Smooth muscle cell of the brain vasculature (primary cell): ENCODE data around the gene GALNT8.
"Not testable (repeated sequence)": the region's sequence is repeated elsewhere in the genome, so short reads cannot be mapped to it uniquely, and the experiment has no call there.

ENCODE experiments used
- DNase-seq: peaks from one replicate; pipeline ENCODE4 v3.0.0-alpha.2; 2012; ENCODE audit warnings: low read depth, low spot score

The GALNT8 gene

GRCh38 chr12:4743046-4743445, 22.8 kb downstream of the GALNT8 start:
- DNase-seq = no peak

DNA sequence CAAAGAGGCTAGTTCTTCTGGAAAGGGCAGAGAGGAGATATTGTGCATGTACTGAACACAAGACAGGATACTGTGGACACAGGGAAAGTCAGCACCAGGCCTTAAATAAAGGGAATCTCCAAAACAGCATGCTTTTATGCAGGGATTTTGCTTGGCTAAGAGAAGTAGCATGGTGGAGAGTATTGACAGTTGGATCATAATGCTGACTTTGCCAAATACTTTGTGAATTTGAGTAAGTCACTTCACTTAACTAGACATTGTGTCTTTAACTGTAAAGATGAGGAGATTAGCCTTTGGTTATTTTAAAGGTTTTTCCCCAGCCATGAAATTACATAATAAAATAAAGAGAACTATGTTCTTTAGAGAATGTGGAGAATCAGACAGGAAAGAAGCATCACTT, 24.5 kb downstream of the GALNT8 start:
- no peak for DNase-seq

DNA sequence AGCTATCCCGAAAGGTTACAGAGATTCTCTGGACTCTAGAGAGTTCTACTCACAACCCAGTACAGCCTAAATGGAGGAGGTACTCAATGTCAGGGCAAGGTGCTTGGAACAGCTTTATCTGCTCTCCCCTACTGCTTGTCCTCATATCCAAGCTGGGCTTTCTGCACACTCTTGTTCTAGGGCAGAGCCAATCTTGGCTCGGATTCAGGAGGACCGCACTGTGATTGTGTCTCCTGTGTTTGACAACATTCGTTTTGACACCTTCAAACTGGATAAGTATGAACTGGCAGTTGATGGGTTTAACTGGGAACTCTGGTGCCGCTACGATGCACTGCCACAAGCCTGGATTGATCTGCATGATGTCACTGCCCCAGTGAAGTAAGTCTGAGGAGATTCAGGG, 25.0 kb downstream of the GALNT8 start:
- no peak for DNase-seq

- DNase-seq = not testable (repeated sequence)
These were observed 31.5 kb downstream of the GALNT8 start for GRCh38 chr12:4751654-4752053.

- no peak for DNase-seq
These were observed 42.6 kb downstream of the GALNT8 start for GRCh38 chr12:4762773-4763172.

DNA sequence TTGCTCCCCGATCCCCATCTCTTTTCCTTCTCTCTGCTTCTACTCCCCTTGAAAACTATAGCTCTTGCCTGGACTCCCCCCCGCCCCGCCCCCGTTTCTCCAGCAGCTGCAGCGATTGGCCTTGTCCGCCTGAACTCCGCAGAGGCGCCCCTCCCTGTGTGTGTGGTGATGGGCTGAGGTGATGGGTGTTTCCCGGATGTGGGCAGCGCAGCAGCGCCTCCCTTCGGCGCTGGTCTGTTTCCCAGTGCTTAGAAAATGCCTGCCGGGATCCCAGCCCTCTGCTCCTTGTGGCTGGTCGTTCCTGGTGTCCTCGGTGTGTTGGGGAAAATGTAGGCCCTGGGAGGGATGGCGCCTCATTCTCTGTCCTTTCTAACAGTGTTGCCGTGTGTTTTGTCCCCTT, 43.3 kb downstream of the GALNT8 start:
- no peak for DNase-seq

GRCh38 chr12:4766445-4766844, 46.2 kb downstream of the GALNT8 start:
- no peak for DNase-seq

GRCh38 chr12:4767186-4767585, 47.0 kb downstream of the GALNT8 start:
- no peak for DNase-seq

GRCh38 chr12:4768341-4768740, 48.1 kb downstream of the GALNT8 start:
- no peak for DNase-seq

DNA sequence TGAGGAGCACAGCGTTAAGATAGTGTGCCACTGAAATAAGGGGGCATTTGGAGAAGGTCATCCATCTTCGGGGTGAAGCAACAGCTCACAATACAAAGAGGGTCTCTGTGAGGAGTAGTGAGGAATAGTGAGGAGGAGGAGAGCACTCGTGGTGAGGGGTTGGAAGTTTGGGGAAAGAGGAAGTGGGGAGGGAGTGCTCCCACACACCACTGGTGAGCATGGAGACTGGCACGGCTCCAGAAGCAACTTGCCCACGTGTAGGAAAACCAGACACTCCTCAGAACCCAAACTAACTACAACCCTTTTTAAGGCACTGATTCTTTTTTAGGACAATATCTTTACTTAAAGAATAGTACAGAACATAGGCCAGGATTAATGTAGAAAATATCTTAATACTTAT, 48.9 kb downstream of the GALNT8 start:
- DNase-seq = no peak

DNA sequence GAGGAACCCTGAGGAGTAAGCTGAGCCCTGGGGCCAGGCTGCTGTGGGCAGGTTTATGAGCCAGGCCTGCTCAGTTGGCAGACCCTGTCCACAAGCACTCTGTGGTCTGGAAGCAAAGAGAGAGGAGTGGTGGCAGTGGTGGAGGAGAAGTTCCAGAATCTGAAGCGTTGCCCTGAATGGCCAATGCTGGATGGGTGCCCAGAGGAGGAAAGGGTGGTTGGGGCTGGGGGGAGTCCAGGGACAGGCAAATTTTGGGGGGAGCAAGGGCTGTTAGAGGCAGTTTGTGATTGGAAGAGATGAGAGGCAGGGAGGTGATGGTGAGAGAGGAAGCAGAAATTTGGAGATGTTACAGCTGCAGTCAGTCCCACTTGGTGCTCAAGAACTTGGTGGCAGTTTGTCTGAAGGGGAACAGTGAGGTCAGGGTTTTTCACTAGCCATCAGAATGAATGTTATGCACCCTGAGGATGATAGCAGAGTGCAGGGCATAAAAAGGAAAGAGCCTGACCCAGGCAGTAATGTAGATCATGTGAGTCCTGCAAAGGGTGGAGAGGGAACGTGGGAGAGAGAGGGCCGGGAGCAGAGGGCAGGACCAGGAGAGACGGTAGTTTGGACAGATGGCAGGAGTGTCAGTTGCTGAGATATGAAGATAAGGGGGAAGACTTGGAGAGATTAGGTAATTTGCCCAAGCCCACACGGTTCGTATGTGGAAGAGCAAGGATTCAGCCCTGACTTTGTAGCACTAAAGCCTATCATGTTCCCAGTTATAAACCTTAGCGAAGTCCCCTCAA, 51.2 kb downstream of the GALNT8 start:
- DNase-seq = no peak

DNA sequence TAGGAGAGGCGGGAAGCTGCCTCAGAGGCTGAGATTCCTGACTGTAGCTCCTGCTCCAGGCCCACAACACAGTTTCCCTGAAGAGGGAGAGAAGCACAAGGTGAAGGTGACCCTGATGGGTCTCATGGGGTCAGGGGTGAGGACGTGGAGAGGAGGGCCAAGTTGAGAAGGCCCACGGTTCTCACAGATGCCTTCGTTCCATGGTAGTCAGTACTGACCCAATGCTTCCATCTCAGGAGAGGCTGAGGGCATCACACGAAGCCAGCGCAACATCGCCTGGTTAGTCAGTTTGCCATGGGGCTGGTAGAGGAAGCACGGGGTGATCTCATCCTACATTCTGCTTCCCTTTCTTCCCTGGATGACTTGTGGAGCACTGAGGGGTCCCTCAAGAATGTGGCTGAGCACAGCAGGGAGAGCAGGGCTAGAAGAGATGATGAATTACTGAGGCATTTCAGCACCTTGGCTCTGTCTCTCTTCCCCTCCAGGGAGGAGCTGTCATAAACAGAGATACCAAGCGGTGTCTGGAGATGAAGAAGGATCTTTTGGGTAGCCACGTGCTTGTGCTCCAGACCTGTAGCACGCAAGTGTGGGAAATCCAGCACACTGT, 51.9 kb downstream of the GALNT8 start:
- DNase-seq = no peak

DNA sequence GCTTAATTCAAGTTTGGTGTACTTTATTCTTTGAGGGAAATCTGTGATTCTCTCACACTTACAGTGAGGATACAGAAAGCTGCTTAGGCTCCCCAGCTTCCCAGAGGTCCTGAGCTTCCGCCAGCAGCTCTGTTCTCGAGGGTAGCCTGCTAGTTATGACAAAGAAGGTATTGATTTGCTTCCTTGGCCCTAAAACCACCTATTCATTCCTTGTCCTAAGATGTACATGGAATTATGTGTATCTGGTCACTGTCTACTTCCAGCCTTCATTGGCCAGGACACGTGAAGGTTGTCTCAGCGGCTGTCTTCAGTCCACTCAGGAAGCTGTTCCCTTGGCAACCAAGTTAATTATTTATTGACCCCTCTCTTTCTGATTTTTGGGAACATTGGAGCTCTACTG, 55.7 kb downstream of the GALNT8 start:
- no peak for DNase-seq

DNA sequence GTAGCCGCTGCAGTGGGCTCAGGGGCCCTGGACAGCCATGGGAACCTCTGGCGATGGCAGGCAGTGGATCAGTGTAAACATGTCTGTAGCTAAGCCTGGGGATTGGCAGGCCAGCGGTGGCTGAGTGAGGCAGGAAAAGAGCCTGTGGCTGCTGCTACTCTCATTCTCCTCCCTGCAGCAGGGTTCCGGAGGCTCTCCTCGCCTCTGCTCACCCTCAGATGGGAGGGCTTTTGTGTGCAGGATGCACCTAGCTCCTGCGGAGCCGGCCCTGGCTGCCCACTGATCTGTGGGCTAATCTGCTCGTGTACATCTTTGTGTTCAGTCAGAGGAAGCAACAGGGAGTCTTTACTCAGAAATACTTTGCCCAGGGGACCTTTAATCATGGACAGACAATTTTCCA, 59.5 kb downstream of the GALNT8 start:
- DNase-seq = no peak

DNA sequence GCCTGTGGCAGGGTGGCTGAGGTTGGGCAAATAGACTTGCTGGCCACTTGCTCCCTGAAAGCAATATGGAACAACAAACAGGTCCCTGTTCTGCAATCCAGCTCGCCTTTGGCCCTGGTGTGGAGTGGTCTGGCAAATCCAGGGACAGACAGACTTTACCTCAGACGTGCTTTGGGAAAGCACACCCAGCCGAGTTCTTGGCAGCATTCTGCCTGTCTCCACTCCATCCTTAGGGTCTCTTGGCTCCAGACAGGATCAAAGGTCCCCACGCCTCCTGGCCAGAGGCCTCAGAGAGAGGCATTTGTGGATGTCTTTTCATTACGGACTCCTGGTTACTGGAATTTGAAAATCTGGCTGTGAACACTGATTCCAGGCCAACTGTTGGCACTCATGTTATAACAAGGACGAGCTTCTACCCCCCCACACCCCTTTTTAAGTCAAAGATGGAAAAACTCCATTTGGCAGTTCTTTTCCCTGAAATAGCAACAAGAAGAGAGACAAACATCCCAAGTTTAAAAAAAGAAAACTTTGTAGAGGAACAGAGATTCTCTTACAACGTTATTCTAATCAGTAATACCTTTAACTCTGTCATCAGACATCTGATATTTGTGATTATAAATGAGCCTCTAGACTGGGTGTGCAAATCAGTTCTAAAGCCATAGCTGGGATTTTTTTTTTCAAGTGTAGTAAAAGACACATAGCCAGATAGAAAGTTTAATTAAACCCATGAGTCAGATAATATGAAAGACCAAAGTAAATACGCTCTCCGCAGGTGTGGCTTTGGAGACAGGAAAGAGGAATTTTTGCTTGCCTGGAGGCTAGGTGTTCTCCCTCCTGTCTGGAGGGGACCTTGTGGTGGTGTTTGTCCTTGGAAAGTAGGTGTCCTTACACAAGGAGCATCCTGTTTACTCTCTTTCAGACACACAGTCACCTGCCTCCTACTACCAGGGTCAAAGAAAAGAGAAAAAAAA, 60.7 kb downstream of the GALNT8 start:
- no peak for DNase-seq

DNA sequence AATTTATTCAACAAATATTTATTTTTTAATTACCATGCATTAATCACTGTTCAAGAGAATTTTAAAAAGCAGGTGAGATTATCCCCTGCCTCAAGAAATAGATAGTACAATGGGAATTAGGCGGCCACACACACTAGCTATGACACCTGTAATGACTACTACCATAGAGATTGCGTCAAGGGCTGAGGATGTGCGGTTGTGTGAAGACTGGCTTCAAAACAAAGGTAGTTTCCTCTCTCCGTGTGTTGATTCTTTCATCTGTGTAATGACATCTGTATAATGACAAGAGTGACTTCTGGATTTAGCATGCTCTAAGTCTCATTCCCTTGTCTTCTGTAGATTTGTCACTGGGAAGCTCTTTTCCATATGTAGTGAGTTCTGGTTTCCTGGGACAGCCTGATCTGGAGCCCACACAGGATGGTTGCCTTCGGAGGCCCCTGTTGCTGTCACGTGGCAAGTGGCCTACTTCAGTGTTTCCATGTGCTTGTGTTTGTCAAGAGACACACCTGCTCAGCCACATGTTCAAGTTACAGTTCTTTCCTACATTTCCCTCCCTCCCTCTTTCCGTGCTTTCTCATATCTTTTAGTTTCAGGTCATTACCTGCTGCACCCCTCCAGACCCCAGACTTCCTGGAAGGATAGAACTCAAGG, 64.3 kb downstream of the GALNT8 start:
- DNase-seq = no peak

DNA sequence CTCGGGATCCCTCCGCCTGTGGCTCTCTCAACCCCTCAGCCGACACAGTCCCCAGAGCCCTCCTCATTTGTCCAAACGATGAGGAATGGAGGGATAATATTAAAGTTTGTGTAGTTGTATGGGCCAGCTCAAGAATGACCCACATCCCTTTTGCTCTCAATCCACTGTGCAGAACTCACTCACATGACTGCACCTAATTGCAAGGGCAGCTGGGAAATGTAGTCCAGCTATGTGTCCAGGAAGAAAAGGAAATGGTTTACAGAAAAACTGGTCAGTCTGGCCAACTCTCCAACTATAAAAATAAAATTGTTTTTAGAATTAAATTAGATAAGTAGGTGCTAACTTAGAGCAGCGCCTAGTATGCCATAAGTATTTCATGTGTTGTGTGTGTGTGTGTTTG, 66.6 kb downstream of the GALNT8 start:
- DNase-seq = no peak

DNA sequence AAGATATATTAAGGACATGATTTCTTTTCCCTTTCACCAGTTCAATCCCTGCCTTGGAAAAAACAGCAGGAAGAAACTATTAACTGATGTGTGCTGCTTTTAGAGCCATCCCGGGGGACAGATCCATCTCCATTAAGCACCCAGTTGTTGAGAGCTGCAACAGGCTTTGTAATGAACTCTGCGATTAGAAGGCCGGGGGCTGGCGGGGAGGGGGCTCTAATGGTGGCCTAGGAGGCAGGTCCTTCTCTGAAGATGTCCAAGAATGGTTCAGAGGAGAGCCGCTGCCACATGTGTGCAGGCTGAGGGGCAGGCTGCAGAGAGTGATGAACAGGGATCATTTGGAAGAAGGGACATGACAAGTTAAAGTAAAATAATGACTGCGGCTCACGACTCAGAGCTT, 67.8 kb downstream of the GALNT8 start:
- DNase-seq = no peak

DNA sequence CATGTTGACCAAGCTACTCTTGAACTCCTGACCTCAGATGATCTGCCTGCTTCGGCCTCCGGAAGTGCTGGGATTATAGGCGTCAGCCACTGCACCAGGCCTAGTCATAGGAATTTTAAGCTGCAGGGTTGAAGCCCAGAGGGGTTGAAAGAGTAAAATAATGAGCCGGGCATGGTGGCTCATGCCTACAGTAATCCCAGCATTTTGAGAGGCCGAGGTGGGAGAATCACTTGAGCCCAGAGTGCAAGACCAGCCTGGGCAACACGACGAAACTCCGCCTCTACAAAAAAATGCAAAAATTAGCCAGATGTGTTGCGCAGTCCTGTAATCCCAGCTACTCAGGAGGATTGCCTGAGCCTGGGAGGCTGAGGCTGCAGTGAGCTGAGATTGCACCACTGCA, 69.6 kb downstream of the GALNT8 start:
- no peak for DNase-seq

DNA sequence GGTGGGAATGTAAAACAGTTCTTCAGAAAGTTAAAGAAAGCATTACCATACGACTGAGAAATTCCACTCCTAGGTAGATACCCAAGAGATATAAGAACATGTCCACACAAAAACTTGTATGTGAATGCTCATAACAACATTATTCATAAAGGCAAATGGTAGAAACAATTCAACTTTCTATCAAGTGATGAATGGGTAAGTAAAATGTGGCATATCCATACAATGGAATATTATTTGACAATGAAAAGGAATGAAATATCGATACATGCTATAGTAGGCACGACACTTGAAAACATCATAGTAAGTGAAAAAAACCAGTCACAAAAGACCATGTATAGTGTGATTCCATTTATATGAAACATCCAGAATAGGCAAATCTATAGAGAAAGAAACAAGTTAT, 71.3 kb downstream of the GALNT8 start:
- DNase-seq = no peak

- no peak for DNase-seq
These were observed 74.3 kb downstream of the GALNT8 start for GRCh38 chr12:4794491-4794890.

- DNase-seq = no peak
These were observed 76.0 kb downstream of the GALNT8 start for GRCh38 chr12:4796216-4796615.
